OCI-LY1 (cell line): Measurements from ENCODE around the gene MYBBP1A.

Experiments
- H2AFZ ChIP-seq: fragments of 200-600 bp; sonication (generic), shearing (Covaris generic); 2 replicates; pipeline ENCODE4 v1.6.0; 2014; ENCODE audit warnings: antibody characterized with exemption, mild to moderate bottlenecking, low read length
- H3F3A ChIP-seq: fragments of 200-600 bp; sonication (generic), shearing (Covaris generic); 2 replicates; pipeline ENCODE4 v1.6.0; 2014; ENCODE audit warnings: mild to moderate bottlenecking, antibody characterized with exemption, low read length, moderate library complexity; ENCODE audit not compliant: insufficient read depth
- H3K27ac ChIP-seq: fragments of 200-600 bp; sonication (generic); 2 replicates; pipeline ENCODE4 v1.5.1; 2014; ENCODE audit warnings: low read length, mixed run types, mild to moderate bottlenecking, low read depth; ENCODE audit not compliant: poor library complexity, severe bottlenecking
- H3K27me3 ChIP-seq: fragments of 200-600 bp; sonication (generic); 2 replicates; pipeline ENCODE4 v1.6.0; 2014; ENCODE audit warnings: antibody characterized with exemption, mild to moderate bottlenecking, low read length, moderate library complexity; ENCODE audit not compliant: insufficient read depth
- H3K36me3 ChIP-seq: fragments of 200-600 bp; sonication (generic); 2 replicates; pipeline ENCODE4 v1.6.1; 2014; ENCODE audit warnings: mild to moderate bottlenecking, antibody characterized with exemption, low read length, moderate library complexity, mixed read lengths; ENCODE audit not compliant: insufficient read depth
- H3K4me1 ChIP-seq: fragments of 200-600 bp; sonication (generic); 2 replicates; pipeline ENCODE4 v1.5.1; 2014; ENCODE audit warnings: mild to moderate bottlenecking, low read length, moderate library complexity; ENCODE audit not compliant: insufficient read depth, severe bottlenecking
- H3K4me2 ChIP-seq: fragments of 200-600 bp; sonication (generic), shearing (Covaris generic); 2 replicates; pipeline ENCODE4 v1.6.1; 2014; ENCODE audit warnings: low read length
- H3K4me3 ChIP-seq: fragments of 200-600 bp; sonication (generic); 2 replicates; pipeline ENCODE4 v1.5.1; 2014; ENCODE audit warnings: low read length, low read depth, mild to moderate bottlenecking, mixed read lengths; ENCODE audit not compliant: poor library complexity, severe bottlenecking
- H3K79me2 ChIP-seq: fragments of 200-600 bp; shearing (Covaris generic); 2 replicates; pipeline ENCODE4 v1.6.1; 2016; ENCODE audit warnings: mixed run types, low read length, mixed read lengths; ENCODE audit not compliant: insufficient read depth
- H3K9ac ChIP-seq: fragments of 200-600 bp; sonication (generic), shearing (Covaris generic); 2 replicates; pipeline ENCODE4 v1.6.1; 2014; ENCODE audit warnings: mild to moderate bottlenecking, low read length, mixed read lengths
- H3K9me2 ChIP-seq: fragments of 200-600 bp; sonication (generic), shearing (Covaris generic); 2 replicates; pipeline ENCODE4 v1.6.1; 2014; ENCODE audit warnings: low read depth, mild to moderate bottlenecking, low read length, mixed read lengths
- H3K9me3 ChIP-seq: fragments of 200-600 bp; shearing (Covaris generic); 2 replicates; pipeline ENCODE4 v1.6.1; 2014; ENCODE audit warnings: low read length, mixed read lengths
- H4K20me1 ChIP-seq: fragments of 200-600 bp; sonication (generic), shearing (Covaris generic); 2 replicates; pipeline ENCODE4 v1.6.0; 2016; ENCODE audit warnings: mild to moderate bottlenecking, low read length; ENCODE audit not compliant: insufficient read depth
- CTCF ChIP-seq: fragments of 200-600 bp; sonication (generic), shearing (Covaris generic); IDR thresholded peaks from 2 replicates; pipeline ENCODE4 v1.5.1; 2017; ENCODE audit warnings: mild to moderate bottlenecking, antibody characterized with exemption, low read length, moderate library complexity, mixed read lengths
- EZH2 ChIP-seq: fragments of 200-600 bp; sonication (generic), shearing (Covaris generic); IDR thresholded peaks from 2 replicates; pipeline ENCODE4 v1.8.0; 2017; ENCODE audit warnings: borderline replicate concordance, mixed run types, mild to moderate bottlenecking, antibody characterized with exemption, low read length, moderate library complexity, mixed read lengths

Gene MYBBP1A

GRCh38 chr17:4530799-4531730 lies 24.1 kb downstream of the MYBBP1A start:
- H3K9me3 ChIP-seq = no peaks in the 10 kb centered on the region
- no peaks in the 10 kb centered on the region for H3K79me2 ChIP-seq
- TF ChIP-seq EZH2 = no peak
- no peak for TF ChIP-seq CTCF
- H4K20me1 ChIP-seq = no peaks in the 10 kb centered on the region
- peaks cover 7% of the 10 kb centered on the region; the same call in 1 of the 2 replicates for H3K27me3 ChIP-seq
- H3K36me3 ChIP-seq = no peaks in the 10 kb centered on the region
- H3F3A ChIP-seq = no peaks in the 10 kb centered on the region
- no peak overlapping the region for H3K9ac ChIP-seq
- H3K4me3 ChIP-seq = no peak overlapping the region
- no peak overlapping the region for H3K27ac ChIP-seq
- no peaks in the 10 kb centered on the region for H3K9me2 ChIP-seq
- H2AFZ ChIP-seq = no peak overlapping the region
- no peak overlapping the region for H3K4me2 ChIP-seq
- no peaks in the 10 kb centered on the region for H3K4me1 ChIP-seq

DNA sequence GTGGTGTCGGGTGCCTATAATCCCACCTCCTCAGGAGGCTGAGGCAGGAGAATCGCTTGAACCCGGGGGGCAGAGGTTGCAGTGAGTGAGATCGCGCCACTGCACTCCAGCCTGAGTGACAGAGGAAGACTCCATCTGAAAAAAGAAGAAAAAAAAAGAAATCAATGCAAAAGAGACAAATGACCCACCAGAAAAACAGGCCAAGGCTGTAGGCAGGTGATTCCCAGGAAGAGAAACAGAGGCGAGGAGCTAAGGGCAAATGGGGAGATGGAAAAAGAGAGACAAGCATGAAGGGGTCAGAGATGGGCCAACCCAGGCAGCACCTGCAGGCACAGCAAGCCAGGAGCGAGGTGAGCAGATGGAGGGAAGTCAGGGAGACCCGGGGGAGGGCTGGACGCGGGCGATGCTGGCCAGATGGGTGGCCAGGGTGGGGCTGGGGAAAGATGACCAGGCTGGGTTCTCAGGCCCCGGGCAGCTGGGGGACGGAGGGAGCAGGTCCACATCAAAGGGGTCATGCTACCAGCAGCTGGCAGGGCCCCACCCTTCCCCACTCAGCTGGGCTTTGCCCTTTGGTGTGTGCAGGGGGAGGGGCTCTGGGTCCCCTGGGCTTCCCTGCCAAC lies 25.5 kb downstream of the MYBBP1A start:
- Histone ChIP-seq H3K4me1 (no peaks in the 10 kb centered on the region), H3K4me3 (no peak overlapping the region), H3F3A (no peaks in the 10 kb centered on the region), H3K4me2 (no peak overlapping the region), H2AFZ (no peak overlapping the region), H3K79me2 (no peaks in the 10 kb centered on the region), H3K9me2 (no peaks in the 10 kb centered on the region), H3K36me3 (no peaks in the 10 kb centered on the region), H3K27ac (no peak overlapping the region), H4K20me1 (no peaks in the 10 kb centered on the region), H3K9me3 (no peaks in the 10 kb centered on the region), H3K27me3 (peaks cover 7% of the 10 kb centered on the region; the same call in 1 of the 2 replicates), H3K9ac (no peak overlapping the region)
- TF ChIP-seq EZH2 (no peak), CTCF (no peak)

GRCh38 chr17:4527566-4528125 lies 27.5 kb downstream of the MYBBP1A start:
- no peak for TF ChIP-seq EZH2
- TF ChIP-seq CTCF = no peak
- no peak overlapping the region for H3K9ac ChIP-seq
- no peaks in the 10 kb centered on the region for H3K9me2 ChIP-seq
- H3K27ac ChIP-seq = no peak overlapping the region
- H3K79me2 ChIP-seq = no peaks in the 10 kb centered on the region
- H3F3A ChIP-seq = no peaks in the 10 kb centered on the region
- no peaks in the 10 kb centered on the region for H4K20me1 ChIP-seq
- no peaks in the 10 kb centered on the region for H3K9me3 ChIP-seq
- no peak overlapping the region for H2AFZ ChIP-seq
- no peak overlapping the region for H3K4me2 ChIP-seq
- H3K4me3 ChIP-seq = no peak overlapping the region
- no peaks in the 10 kb centered on the region for H3K36me3 ChIP-seq
- H3K27me3 ChIP-seq = peaks cover 4% of the 10 kb centered on the region; the same call in 1 of the 2 replicates
- H3K4me1 ChIP-seq = peaks cover 17% of the 10 kb centered on the region
